ENCODE data around the gene PNMA1.
"Not testable (repeated sequence)": the region's sequence is repeated elsewhere in the genome, so short reads cannot be mapped to it uniquely, and the experiment has no call there.

Gene PNMA1

GRCh38 chr14:73714656-73715081, 485 bp upstream of the PNMA1 start:
- DNase-seq: peak; percentile 63

GRCh38 chr14:73713206-73713802, 880 bp downstream of the PNMA1 start:
- DNase-seq: no peak

GRCh38 chr14:73712540-73713180, 1.5 kb downstream of the PNMA1 start:
- DNase-seq: peak; percentile 78

GRCh38 chr14:73712071-73712506, 2.1 kb downstream of the PNMA1 start:
- no peak for DNase-seq

GRCh38 chr14:73710737-73711136, 3.4 kb downstream of the PNMA1 start:
- no peak for DNase-seq

DNA sequence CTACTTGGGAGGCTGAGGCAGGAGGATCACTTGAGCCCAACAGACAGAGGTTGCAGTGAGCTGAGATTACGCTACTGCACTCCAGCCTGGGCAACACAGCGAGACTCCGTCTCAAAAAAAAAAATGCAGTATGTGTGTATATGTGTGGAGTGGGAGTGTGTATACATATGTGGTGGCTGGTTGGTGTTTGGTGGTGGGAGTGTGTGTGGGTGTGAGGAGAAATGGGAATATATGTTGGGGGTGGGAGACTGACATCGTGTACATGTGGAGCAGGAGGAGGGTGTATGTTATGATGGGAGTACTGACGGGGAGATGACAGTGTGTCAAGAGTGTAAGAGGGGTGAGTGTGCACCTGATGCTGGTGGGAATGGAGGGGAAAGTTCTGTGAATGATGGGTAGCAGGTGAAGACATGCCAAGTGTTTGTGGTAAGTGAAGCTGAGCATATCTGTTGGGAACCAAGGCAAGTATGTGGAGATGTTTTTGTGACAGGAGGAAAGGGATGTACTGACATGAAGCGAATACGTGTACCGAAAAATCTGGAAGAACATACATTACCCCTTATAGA, 4.2 kb downstream of the PNMA1 start:
- no peak for DNase-seq

GRCh38 chr14:73708076-73708475, 6.1 kb downstream of the PNMA1 start:
- DNase-seq: not testable (repeated sequence)

- DNase-seq: no peak
Measured at GRCh38 chr14:73700325-73700724, 13.9 kb downstream of the PNMA1 start.

- DNase-seq: no peak
Measured at GRCh38 chr14:73696466-73697400, 17.5 kb downstream of the PNMA1 start.

- no peak for DNase-seq
Measured at GRCh38 chr14:73695997-73696396, 18.2 kb downstream of the PNMA1 start.

GRCh38 chr14:73695082-73695481, 19.1 kb downstream of the PNMA1 start:
- DNase-seq: no peak

- no peak for DNase-seq
Measured at GRCh38 chr14:73694083-73694482, 20.1 kb downstream of the PNMA1 start.

- DNase-seq: no peak
Measured at GRCh38 chr14:73686901-73687300, 27.3 kb downstream of the PNMA1 start.

GRCh38 chr14:73685328-73685727, 28.9 kb downstream of the PNMA1 start:
- DNase-seq: no peak

- DNase-seq: no peak
Measured at GRCh38 chr14:73684627-73685026, 29.6 kb downstream of the PNMA1 start.

DNA sequence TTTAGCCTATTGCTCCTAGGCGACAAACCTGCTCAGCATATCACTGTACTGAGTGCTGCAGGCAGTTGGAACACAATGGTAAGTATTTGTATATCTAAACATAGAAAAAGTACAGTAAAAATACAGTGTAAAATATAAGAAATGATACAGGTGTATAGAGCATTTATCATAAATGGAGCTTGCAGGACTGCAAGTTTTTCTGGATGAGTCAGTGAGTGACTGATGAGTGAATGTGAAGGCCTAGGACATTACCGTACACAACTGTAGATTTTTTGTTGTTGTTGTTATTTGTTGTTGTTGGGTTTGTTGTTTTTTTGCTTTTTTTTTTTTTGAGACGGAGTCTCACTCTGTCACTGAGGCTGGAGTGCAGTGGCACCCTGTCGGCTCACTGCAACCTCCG, 33.4 kb downstream of the PNMA1 start:
- no peak for DNase-seq

DNA sequence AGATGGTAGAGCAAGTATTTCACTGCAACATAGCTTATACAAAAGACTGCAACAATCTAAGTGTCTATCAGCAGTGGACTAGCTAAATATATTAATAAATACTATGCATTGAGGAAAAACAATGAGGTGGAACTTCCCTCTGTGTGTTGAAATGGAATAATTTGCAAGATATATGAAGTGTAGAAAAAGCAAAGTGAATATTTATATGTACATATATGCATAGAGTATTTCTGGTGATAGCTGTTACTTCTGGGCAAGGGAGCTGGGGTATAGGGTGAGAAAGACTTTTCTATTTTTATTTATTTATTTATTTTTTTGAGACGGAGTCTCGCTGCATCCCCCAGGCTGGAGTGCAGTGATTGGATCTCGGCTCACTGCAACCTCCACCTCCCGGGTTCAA, 35.5 kb downstream of the PNMA1 start:
- no peak for DNase-seq

- no peak for DNase-seq
Measured at GRCh38 chr14:73674986-73675385, 39.2 kb downstream of the PNMA1 start.

DNA sequence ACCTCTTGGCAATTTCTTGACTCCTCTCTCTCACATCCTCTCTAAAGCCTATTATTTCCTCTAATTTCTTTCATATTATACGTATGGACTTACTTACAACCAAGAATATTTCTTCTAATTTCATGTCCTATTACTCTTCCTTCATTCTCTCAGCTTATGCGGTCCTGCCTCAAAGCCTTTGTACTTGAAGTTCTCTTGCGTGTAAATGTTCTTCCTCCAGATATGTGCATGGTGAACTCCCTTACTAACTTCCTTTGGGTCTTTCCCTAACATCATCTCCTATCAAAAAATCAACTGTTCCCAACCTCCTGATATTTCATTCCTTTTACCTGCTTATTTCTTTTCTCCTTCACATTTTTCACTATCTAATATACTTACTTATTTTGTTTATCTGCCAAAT, 46.3 kb downstream of the PNMA1 start:
- no peak for DNase-seq

DNA sequence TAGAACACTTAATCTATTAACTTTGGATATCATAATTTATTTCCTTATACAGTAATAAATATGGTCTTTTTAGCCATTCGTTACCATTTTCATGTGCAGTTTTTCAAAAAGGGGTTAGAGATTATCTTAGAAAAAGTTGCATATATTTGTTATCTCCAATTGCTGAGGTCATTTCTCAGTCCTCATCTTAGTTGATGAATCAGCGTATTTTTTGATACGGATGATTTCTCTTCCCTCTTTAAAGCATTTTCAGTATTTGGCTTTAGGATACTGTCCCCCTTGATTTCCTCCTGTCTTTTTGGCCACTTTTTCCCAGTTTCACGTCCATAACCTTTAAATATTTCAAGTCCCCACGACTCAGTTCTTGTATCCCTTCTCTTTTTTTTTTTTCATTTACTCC, 47.6 kb downstream of the PNMA1 start:
- DNase-seq: no peak

DNA sequence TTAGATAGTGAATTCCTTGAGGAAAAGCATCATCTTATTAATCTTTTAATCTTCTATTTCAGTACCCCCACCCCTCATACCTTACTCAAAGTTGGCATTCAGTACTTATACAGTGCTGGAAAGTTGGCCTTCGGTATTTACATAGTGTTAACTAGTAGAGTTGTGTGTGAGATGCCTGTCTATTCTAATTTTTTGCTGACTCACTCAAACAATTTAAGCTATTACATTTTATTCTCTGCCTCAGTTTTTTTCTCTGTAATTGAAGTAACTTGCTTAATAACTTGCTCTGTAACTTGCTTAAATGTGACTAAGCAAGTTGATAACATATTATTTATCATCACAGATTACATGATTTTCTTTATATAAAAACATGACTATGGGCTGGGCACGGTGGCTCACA, 49.1 kb downstream of the PNMA1 start:
- DNase-seq: no peak

DNA sequence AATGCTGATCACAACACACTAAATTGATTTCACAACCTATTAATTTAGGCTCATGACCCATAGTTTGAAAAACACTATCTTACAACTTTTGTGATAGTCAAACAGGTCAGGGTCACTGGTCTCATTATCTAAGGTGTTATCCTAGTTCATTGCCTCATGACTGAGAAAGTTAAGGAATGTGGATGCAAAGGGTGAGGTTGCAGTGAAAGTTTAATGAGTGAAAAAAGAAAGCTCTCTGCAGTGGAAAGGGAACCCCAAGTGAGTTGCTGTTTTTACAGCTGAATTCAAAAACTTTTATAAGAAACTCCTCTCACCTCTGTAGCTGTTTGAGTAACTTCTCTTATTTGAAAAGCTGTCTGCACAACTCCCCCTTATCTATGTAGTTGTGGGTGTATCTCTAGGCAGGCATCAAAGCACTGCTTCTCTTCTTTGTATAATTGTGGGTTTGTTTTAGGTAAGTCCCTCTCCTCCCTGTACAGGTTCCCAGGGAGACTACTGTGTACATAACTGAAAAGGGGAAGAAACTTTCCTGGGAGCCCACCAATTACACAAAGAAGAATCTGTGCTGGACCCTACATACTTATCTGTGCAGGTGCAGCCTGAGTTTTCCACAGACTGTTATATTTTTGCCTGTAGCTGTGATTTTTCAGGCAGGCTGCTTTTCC, 50.5 kb downstream of the PNMA1 start:
- no peak for DNase-seq

DNA sequence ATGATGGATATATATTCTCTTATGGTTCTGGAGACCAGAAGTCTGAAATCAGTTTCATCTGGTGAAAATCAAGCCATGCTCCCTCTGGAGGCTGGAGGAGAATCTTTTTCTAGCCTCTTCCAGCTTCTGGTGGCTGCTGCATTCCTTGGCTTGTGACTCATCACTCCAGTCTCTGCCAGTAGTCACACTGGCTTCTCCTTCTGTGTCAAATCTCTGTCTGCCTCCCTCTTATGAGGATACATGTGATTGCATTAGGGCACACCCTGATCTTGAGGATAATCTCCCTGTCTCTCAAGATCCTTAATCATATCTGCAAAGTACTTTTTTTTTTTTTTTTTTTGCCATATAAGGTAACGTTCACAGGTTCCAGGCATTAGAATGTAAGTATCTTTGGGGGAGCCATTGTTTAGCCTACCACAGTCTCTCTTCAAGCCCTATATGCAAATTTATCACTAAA, 51.7 kb downstream of the PNMA1 start:
- no peak for DNase-seq

All from DMS79 (cell line).